Endothelial cell (in vitro differentiated cells): ENCODE measurements around the gene SCO1. TPM values are rescaled to one million over a fixed set of nuclear protein-coding genes. Genes with fewer than 3 reads are reported as not detected.
A peak's percentile ranks its signal among the peaks of the same experiment; 100 is the strongest.
"Not testable (repeated sequence)": the region's sequence is repeated elsewhere in the genome, so short reads cannot be mapped to it uniquely, and the experiment has no call there.

Experiments
- DNase-seq: peaks from one replicate; pipeline ENCODE4 v3.0.0; 2021; ENCODE audit warnings: low spot score
- H3K27ac Mint-ChIP-seq: one replicate; pipeline ENCODE4 v1.8.0; 2021; ENCODE audit warnings: mixed read lengths, inconsistent platforms; ENCODE audit not compliant: unreplicated experiment
- H3K27me3 Mint-ChIP-seq: one replicate; pipeline ENCODE4 v1.8.0; 2021; ENCODE audit warnings: mild to moderate bottlenecking, moderate library complexity, mixed read lengths, inconsistent platforms; ENCODE audit not compliant: unreplicated experiment
- H3K36me3 Mint-ChIP-seq: one replicate; pipeline ENCODE4 v1.8.0; 2021; ENCODE audit warnings: mild to moderate bottlenecking, low read depth, mixed read lengths, inconsistent platforms; ENCODE audit not compliant: unreplicated experiment
- H3K4me1 Mint-ChIP-seq: one replicate; pipeline ENCODE4 v1.8.0; 2021; ENCODE audit warnings: mild to moderate bottlenecking, mixed read lengths, inconsistent platforms; ENCODE audit not compliant: unreplicated experiment
- H3K4me3 Mint-ChIP-seq: one replicate; pipeline ENCODE4 v1.8.0; 2021; ENCODE audit warnings: mild to moderate bottlenecking, mixed read lengths, inconsistent platforms; ENCODE audit not compliant: unreplicated experiment
- H3K9me3 Mint-ChIP-seq: one replicate; pipeline ENCODE4 v1.8.0; 2021; ENCODE audit warnings: mixed read lengths, inconsistent platforms; ENCODE audit not compliant: unreplicated experiment
- total RNA-seq: library from RNA; stranded (reverse); fragmentation: NEBNext Ultra II Directional; extraction: Animal tissue kit (Norgen Biotek cat#: 25700); gene quantifications from one replicate; pipeline ENCODE4 v1.2.1, GENCODE V29; 2021; ENCODE audit not compliant: unreplicated experiment
- TF ChIP-seq, protein P1 (sequence below): fragments of 200-600 bp; sonication (generic); IDR thresholded peaks from one replicate; pipeline ENCODE4 v1.5.0; 2021; ENCODE audit warnings: antibody characterized with exemption; ENCODE audit not compliant: unreplicated experiment

Gene SCO1
- total RNA-seq, 1 donor from 2014 or later: 24.0 TPM

DNA sequence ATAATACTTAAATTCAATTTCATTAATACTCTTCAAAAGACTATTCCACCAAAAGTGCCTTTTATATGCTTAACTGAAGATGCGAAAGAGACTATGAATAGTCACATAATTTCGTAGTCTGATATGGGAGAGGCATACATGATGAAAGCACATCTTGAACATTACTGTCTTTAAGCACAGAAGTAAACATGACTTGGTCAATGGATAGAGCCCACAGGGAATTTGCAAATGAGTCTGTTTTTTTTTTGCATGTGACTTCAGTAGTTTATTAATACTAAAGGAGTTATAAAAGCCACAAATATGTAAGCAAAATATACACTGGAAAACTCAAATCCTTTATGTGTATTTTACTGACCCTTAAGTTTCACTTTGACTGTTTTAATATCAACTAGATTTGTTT lies 16.0 kb upstream of the SCO1 start:
- H3K27me3 Mint-ChIP-seq: no peaks in the 10 kb centered on the region
- TF ChIP-seq, protein P1, sequence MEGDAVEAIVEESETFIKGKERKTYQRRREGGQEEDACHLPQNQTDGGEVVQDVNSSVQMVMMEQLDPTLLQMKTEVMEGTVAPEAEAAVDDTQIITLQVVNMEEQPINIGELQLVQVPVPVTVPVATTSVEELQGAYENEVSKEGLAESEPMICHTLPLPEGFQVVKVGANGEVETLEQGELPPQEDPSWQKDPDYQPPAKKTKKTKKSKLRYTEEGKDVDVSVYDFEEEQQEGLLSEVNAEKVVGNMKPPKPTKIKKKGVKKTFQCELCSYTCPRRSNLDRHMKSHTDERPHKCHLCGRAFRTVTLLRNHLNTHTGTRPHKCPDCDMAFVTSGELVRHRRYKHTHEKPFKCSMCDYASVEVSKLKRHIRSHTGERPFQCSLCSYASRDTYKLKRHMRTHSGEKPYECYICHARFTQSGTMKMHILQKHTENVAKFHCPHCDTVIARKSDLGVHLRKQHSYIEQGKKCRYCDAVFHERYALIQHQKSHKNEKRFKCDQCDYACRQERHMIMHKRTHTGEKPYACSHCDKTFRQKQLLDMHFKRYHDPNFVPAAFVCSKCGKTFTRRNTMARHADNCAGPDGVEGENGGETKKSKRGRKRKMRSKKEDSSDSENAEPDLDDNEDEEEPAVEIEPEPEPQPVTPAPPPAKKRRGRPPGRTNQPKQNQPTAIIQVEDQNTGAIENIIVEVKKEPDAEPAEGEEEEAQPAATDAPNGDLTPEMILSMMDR: no peak
- peaks cover 5% of the 10 kb centered on the region for H3K36me3 Mint-ChIP-seq
- no peak overlapping the region for H3K4me3 Mint-ChIP-seq
- DNase-seq: no peak
- H3K4me1 Mint-ChIP-seq: no peaks in the 10 kb centered on the region
- no peaks in the 10 kb centered on the region for H3K9me3 Mint-ChIP-seq
- no peak overlapping the region for H3K27ac Mint-ChIP-seq

GRCh38 chr17:10705727-10706126 lies 8.4 kb upstream of the SCO1 start:
- TF ChIP-seq, protein P1: no peak
- Mint-ChIP-seq H3K4me3 (no peak overlapping the region), H3K4me1 (no peaks in the 10 kb centered on the region), H3K27ac (no peak overlapping the region), H3K27me3 (no peaks in the 10 kb centered on the region), H3K9me3 (no peaks in the 10 kb centered on the region), H3K36me3 (peaks cover 5% of the 10 kb centered on the region)
- DNase-seq: no peak

DNA sequence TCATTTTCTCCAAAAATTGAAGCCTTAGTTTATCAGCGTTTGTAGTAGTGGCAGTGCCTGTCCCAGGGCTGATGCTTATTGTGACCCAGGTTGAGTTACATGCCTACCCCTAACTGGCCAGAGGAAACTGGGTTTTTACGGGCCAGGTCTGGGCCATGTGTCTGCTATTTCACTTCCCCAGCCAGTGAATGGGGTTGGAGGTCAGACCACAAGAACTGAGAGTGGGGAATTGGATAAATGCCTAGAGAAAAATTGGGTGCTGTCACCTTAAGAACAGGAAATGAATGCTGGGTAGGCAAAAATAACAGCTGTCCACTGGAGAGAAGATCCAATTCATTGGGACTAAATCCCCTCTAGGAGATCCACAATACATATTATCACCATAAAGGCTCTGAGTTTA lies 5.2 kb upstream of the SCO1 start:
- Mint-ChIP-seq H3K9me3 (no peaks in the 10 kb centered on the region), H3K4me1 (peaks cover 8% of the 10 kb centered on the region), H3K4me3 (no peak overlapping the region), H3K27ac (no peak overlapping the region), H3K36me3 (no peaks in the 10 kb centered on the region), H3K27me3 (peaks cover 5% of the 10 kb centered on the region)
- TF ChIP-seq, protein P1: no peak
- DNase-seq: no peak

- no peaks in the 10 kb centered on the region for H3K9me3 Mint-ChIP-seq
- H3K36me3 Mint-ChIP-seq: no peaks in the 10 kb centered on the region
- TF ChIP-seq, protein P1: no peak
- H3K4me1 Mint-ChIP-seq: peaks cover 11% of the 10 kb centered on the region
- H3K27ac Mint-ChIP-seq: no peak overlapping the region
- no peak overlapping the region for H3K4me3 Mint-ChIP-seq
- peaks cover 5% of the 10 kb centered on the region for H3K27me3 Mint-ChIP-seq
- DNase-seq: no peak
These were observed 2.5 kb upstream of the SCO1 start for GRCh38 chr17:10699856-10700255.

- TF ChIP-seq, protein P1: no peak
- peak overlapping the region; percentile 95 for H3K27ac Mint-ChIP-seq
- peak overlapping the region; percentile 92 for H3K4me3 Mint-ChIP-seq
- no peaks in the 10 kb centered on the region for H3K9me3 Mint-ChIP-seq
- H3K27me3 Mint-ChIP-seq: peaks cover 5% of the 10 kb centered on the region
- peaks cover 5% of the 10 kb centered on the region for H3K36me3 Mint-ChIP-seq
- peaks cover 11% of the 10 kb centered on the region for H3K4me1 Mint-ChIP-seq
- DNase-seq: no peak
These were observed 924 bp upstream of the SCO1 start for GRCh38 chr17:10698096-10698818.

- peak overlapping the region; percentile 98 for H3K4me3 Mint-ChIP-seq
- H3K9me3 Mint-ChIP-seq, H3K27me3 Mint-ChIP-seq, DNase-seq: not testable (repeated sequence)
- H3K36me3 Mint-ChIP-seq: peaks cover 12% of the 10 kb centered on the region
- H3K27ac Mint-ChIP-seq: peak overlapping the region; percentile 87
- peaks cover 11% of the 10 kb centered on the region for H3K4me1 Mint-ChIP-seq
These were observed 1.4 kb downstream of the SCO1 start for GRCh38 chr17:10695875-10696407.
